Dendritic cell treated with granulocyte-macrophage colony-stimulating factor and Interleukin-4, amounts not matched to agents 40 ng/mL and 50 ng/mL, for 4 days (primary cell): ENCODE measurements around the gene REXO5.

Experiments used
- H3K27ac Mint-ChIP-seq: one replicate; pipeline ENCODE4 v1.8.0; 2022; ENCODE audit warnings: mild to moderate bottlenecking, mixed read lengths
- H3K27me3 Mint-ChIP-seq: one replicate; pipeline ENCODE4 v1.8.0; 2022; ENCODE audit warnings: mild to moderate bottlenecking, mixed read lengths
- H3K36me3 Mint-ChIP-seq: one replicate; pipeline ENCODE4 v1.8.0; 2022; ENCODE audit warnings: low read depth, mixed read lengths
- H3K4me1 Mint-ChIP-seq: one replicate; pipeline ENCODE4 v1.8.0; 2022; ENCODE audit warnings: low read depth, mixed read lengths
- H3K4me3 Mint-ChIP-seq: one replicate; pipeline ENCODE4 v1.8.0; 2022; ENCODE audit warnings: mild to moderate bottlenecking, moderate library complexity, mixed read lengths
- H3K9me3 Mint-ChIP-seq: one replicate; pipeline ENCODE4 v1.8.0; 2022; ENCODE audit warnings: mixed read lengths
- intact Hi-C: fragments of 100-400 bp; cut with micrococcal nuclease; formaldehyde crosslinking; loops from one replicate; pipeline ENCODE4 v1.15.0; 2022

Gene REXO5

GRCh38 chr16:20812510-20812909, 6.2 kb downstream of the REXO5 start:
- H3K4me3 Mint-ChIP-seq, result no peak overlapping the region
- intact Hi-C loops, result no loop called here
- H3K4me1 Mint-ChIP-seq, result peaks cover 8% of the 10 kb centered on the region
- H3K36me3 Mint-ChIP-seq, result peaks cover 6% of the 10 kb centered on the region
- no peaks in the 10 kb centered on the region for H3K27me3 Mint-ChIP-seq
- H3K9me3 Mint-ChIP-seq, result no peaks in the 10 kb centered on the region
- no peak overlapping the region for H3K27ac Mint-ChIP-seq

GRCh38 chr16:20814784-20815183, 8.5 kb downstream of the REXO5 start:
- H3K9me3 Mint-ChIP-seq, result no peaks in the 10 kb centered on the region
- peaks cover 1% of the 10 kb centered on the region for H3K4me1 Mint-ChIP-seq
- intact Hi-C loops, result no loop called here
- H3K4me3 Mint-ChIP-seq, result no peak overlapping the region
- no peak overlapping the region for H3K27ac Mint-ChIP-seq
- H3K27me3 Mint-ChIP-seq, result no peaks in the 10 kb centered on the region
- H3K36me3 Mint-ChIP-seq, result peaks cover 6% of the 10 kb centered on the region

GRCh38 chr16:20818929-20819585, 12.7 kb downstream of the REXO5 start:
- H3K27me3 Mint-ChIP-seq, result no peaks in the 10 kb centered on the region
- no peaks in the 10 kb centered on the region for H3K9me3 Mint-ChIP-seq
- no peak overlapping the region for H3K4me3 Mint-ChIP-seq
- H3K4me1 Mint-ChIP-seq, result peaks cover 6% of the 10 kb centered on the region
- H3K27ac Mint-ChIP-seq, result no peak overlapping the region
- peaks cover 6% of the 10 kb centered on the region for H3K36me3 Mint-ChIP-seq
- intact Hi-C loops, result no loop called here

- Mint-ChIP-seq H3K36me3 (peaks cover 15% of the 10 kb centered on the region), H3K4me3 (no peak overlapping the region), H3K4me1 (peaks cover 6% of the 10 kb centered on the region), H3K9me3 (no peaks in the 10 kb centered on the region), H3K27ac (no peak overlapping the region), H3K27me3 (no peaks in the 10 kb centered on the region)
- intact Hi-C loops, result no loop called here
Measured at GRCh38 chr16:20821682-20822081, 15.4 kb downstream of the REXO5 start.

GRCh38 chr16:20822521-20823325, 16.4 kb downstream of the REXO5 start:
- H3K9me3 Mint-ChIP-seq, result no peaks in the 10 kb centered on the region
- H3K4me1 Mint-ChIP-seq, result peaks cover 6% of the 10 kb centered on the region
- H3K36me3 Mint-ChIP-seq, result peaks cover 15% of the 10 kb centered on the region
- intact Hi-C loops, result no loop called here
- H3K4me3 Mint-ChIP-seq, result no peak overlapping the region
- no peak overlapping the region for H3K27ac Mint-ChIP-seq
- H3K27me3 Mint-ChIP-seq, result no peaks in the 10 kb centered on the region

GRCh38 chr16:20826039-20826566, 19.8 kb downstream of the REXO5 start:
- H3K27me3 Mint-ChIP-seq, result no peaks in the 10 kb centered on the region
- H3K27ac Mint-ChIP-seq, result no peak overlapping the region
- H3K9me3 Mint-ChIP-seq, result no peaks in the 10 kb centered on the region
- no peak overlapping the region for H3K4me3 Mint-ChIP-seq
- H3K36me3 Mint-ChIP-seq, result peaks cover 15% of the 10 kb centered on the region
- H3K4me1 Mint-ChIP-seq, result no peaks in the 10 kb centered on the region
- intact Hi-C loops, result no loop called here

- Mint-ChIP-seq H3K9me3 (peaks cover 5% of the 10 kb centered on the region), H3K27me3 (no peaks in the 10 kb centered on the region), H3K36me3 (peaks cover 25% of the 10 kb centered on the region), H3K27ac (no peak overlapping the region), H3K4me1 (no peaks in the 10 kb centered on the region), H3K4me3 (no peak overlapping the region)
- intact Hi-C loops, result no loop called here
Measured at GRCh38 chr16:20829536-20829935, 23.2 kb downstream of the REXO5 start.

GRCh38 chr16:20830372-20830771, 24.0 kb downstream of the REXO5 start:
- peaks cover 8% of the 10 kb centered on the region for H3K9me3 Mint-ChIP-seq
- intact Hi-C loops, result no loop called here
- H3K4me1 Mint-ChIP-seq, result no peaks in the 10 kb centered on the region
- no peaks in the 10 kb centered on the region for H3K27me3 Mint-ChIP-seq
- H3K36me3 Mint-ChIP-seq, result peaks cover 27% of the 10 kb centered on the region
- H3K27ac Mint-ChIP-seq, result no peak overlapping the region
- H3K4me3 Mint-ChIP-seq, result no peak overlapping the region

- H3K9me3 Mint-ChIP-seq, result peaks cover 16% of the 10 kb centered on the region
- peaks cover 44% of the 10 kb centered on the region for H3K36me3 Mint-ChIP-seq
- no peak overlapping the region for H3K4me3 Mint-ChIP-seq
- peaks cover 8% of the 10 kb centered on the region for H3K4me1 Mint-ChIP-seq
- no peaks in the 10 kb centered on the region for H3K27me3 Mint-ChIP-seq
- intact Hi-C loops, result no loop called here
- H3K27ac Mint-ChIP-seq, result no peak overlapping the region
Measured at GRCh38 chr16:20833086-20833485, 26.8 kb downstream of the REXO5 start.

- intact Hi-C loops, result no loop called here
- H3K27ac Mint-ChIP-seq, result peak overlapping the region; percentile 80
- H3K4me1 Mint-ChIP-seq, result peaks cover 21% of the 10 kb centered on the region
- H3K9me3 Mint-ChIP-seq, result peaks cover 16% of the 10 kb centered on the region
- H3K36me3 Mint-ChIP-seq, result peaks cover 44% of the 10 kb centered on the region
- H3K4me3 Mint-ChIP-seq, result no peak overlapping the region
- no peaks in the 10 kb centered on the region for H3K27me3 Mint-ChIP-seq
Measured at GRCh38 chr16:20838240-20838639, 31.9 kb downstream of the REXO5 start.

- Mint-ChIP-seq H3K9me3 (peaks cover 11% of the 10 kb centered on the region), H3K4me3 (no peak overlapping the region), H3K4me1 (peaks cover 26% of the 10 kb centered on the region), H3K27ac (no peak overlapping the region), H3K27me3 (no peaks in the 10 kb centered on the region), H3K36me3 (peaks cover 31% of the 10 kb centered on the region)
- intact Hi-C loops, result no loop called here
Measured at GRCh38 chr16:20839504-20839903, 33.2 kb downstream of the REXO5 start.

GRCh38 chr16:20844054-20844453, 37.7 kb downstream of the REXO5 start:
- H3K27ac Mint-ChIP-seq, result no peak overlapping the region
- H3K36me3 Mint-ChIP-seq, result peaks cover 26% of the 10 kb centered on the region
- H3K9me3 Mint-ChIP-seq, result no peaks in the 10 kb centered on the region
- intact Hi-C loops, result no loop called here
- H3K27me3 Mint-ChIP-seq, result no peaks in the 10 kb centered on the region
- H3K4me1 Mint-ChIP-seq, result peaks cover 25% of the 10 kb centered on the region
- no peak overlapping the region for H3K4me3 Mint-ChIP-seq

GRCh38 chr16:20844588-20844987, 38.3 kb downstream of the REXO5 start:
- Mint-ChIP-seq H3K4me1 (peaks cover 22% of the 10 kb centered on the region), H3K4me3 (no peak overlapping the region), H3K9me3 (no peaks in the 10 kb centered on the region), H3K27ac (peak overlapping the region; percentile 53), H3K27me3 (no peaks in the 10 kb centered on the region), H3K36me3 (peaks cover 32% of the 10 kb centered on the region)
- intact Hi-C loops, result no loop called here

- H3K4me1 Mint-ChIP-seq, result peaks cover 31% of the 10 kb centered on the region
- H3K4me3 Mint-ChIP-seq, result no peak overlapping the region
- peaks cover 40% of the 10 kb centered on the region for H3K36me3 Mint-ChIP-seq
- intact Hi-C loops, result no loop called here
- H3K9me3 Mint-ChIP-seq, result no peaks in the 10 kb centered on the region
- H3K27me3 Mint-ChIP-seq, result no peaks in the 10 kb centered on the region
- H3K27ac Mint-ChIP-seq, result no peak overlapping the region
Measured at GRCh38 chr16:20846030-20846429, 39.7 kb downstream of the REXO5 start.
